Skeletal muscle cell (primary cell): Measurements from ENCODE around the gene DCBLD2.
"Not testable (repeated sequence)": the region's sequence is repeated elsewhere in the genome, so short reads cannot be mapped to it uniquely, and the experiment has no call there.

Source experiments
- DNase-seq: peaks from one replicate; pipeline ENCODE4 v3.0.0-alpha.2; 2010; ENCODE audit warnings: low read depth
- H3K4me3 ChIP-seq: 2 replicates; pipeline ENCODE4 v1.5.1; 2011; ENCODE audit warnings: low read depth, mild to moderate bottlenecking, control low read depth, low read length, moderate library complexity

The DCBLD2 gene

DNA sequence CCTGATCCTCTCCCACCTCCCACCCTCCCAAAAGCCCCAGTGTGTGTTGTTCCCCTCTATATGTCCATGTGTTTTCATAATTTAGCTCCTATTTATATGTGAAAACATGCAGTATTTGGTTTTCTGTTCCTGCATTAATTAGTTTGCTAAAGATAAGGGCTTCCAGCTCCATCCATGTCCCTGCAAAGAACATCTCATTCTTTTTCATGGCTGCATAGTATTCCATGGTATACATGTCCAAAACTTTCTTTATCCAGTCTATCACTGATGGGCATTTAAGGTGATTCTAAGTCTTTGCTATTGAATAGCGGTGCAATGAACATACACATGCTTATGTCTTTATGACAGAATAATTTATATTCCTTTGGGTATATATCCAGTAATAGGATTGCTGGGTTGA lies 53.4 kb downstream of the DCBLD2 start:
- DNase-seq: no peak
- H3K4me3 ChIP-seq: no peak overlapping the region

DNA sequence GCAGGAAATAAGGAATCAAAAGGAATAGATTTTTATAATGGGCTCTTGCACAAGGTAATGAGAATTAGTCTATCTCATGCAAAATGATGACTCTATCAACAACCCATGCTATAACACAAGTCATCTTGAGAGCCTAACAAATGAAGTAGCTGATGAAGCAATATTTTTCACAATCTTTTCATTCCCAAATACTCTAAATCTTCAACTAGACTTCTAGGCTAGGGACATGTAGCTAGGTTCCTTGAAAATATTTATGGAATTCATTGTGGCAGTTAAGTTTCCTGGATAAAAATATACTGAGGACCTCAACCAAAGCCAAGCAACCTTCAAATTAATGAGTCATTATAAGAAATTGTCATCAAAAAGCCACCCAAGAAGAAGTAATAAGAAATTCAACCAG lies 55.4 kb downstream of the DCBLD2 start:
- DNase-seq: no peak

DNA sequence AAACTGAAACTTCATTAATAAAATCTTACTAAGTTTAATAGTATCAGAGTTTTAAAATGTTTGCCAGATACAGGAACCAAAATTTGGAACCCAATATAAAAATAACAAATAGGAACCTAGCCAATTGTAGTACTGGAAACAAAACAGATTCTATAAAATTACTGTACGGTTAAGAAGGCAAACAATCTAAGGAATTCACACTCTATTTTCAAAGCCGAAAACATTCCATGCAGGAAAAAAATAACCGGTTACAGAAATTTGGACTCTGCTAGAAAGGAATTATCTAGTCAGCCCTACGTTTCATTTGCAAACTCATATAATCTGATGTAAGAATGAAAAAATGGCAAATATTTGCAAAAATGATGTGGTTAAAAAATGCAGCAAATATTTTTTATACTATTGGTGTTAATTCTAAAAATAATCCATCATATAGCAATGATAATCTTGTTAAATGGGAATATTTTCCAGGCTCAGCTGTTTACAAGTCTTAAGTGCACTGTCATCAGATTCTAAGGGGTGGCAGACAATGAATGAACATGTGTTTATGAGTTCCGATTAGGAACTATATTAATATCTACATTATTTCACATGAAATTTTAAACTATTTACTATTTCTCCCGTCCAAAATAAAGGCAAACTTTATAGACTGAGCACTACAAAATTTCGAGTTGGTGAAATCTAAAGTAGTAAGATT lies 58.1 kb downstream of the DCBLD2 start:
- H3K4me3 ChIP-seq: no peak overlapping the region
- no peak for DNase-seq

More for the DNA sequence above, 55.4 kb downstream of the DCBLD2 start:
- H3K4me3 ChIP-seq: no peak overlapping the region

DNA sequence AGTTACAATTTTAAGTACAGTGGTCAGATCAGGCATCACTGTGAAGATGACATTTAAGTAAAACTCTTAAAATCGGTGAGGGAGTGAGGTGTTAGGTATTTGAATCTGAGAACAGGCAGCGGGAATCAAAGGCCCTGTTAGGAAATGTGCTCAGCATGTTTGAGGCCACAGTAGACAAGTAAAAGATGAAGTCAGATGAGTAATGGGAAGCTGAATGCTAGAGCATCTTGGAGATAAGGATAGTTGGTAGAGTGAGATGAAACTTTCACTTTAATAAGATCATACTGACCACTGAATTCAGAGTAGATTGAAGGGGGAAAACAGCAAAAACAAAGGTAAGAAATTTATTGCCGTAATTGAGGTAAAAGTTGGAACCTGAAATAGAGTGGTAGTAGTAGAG lies 61.6 kb downstream of the DCBLD2 start:
- no peak for DNase-seq
- H3K4me3 ChIP-seq: no peak overlapping the region

DNA sequence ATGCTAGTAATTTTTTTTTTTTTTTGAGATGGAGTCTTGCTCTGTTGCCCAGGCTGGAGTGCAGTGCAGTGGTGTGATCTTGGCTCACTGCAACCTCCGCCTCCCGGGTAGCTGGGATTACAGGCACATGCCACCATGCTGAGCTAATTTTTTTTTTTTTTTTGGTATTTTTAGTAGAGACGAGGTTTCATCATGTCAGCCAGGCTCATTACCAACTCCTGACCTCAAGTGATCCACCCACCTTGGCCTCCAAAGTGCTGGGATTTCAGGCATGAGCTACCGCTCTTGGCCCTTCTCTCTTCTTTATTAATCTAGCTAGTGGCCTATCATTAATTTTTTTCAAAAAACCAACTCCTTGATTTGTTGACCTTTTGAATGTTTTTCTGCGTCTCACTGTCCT lies 70.4 kb downstream of the DCBLD2 start:
- not testable (repeated sequence) for DNase-seq, H3K4me3 ChIP-seq

DNA sequence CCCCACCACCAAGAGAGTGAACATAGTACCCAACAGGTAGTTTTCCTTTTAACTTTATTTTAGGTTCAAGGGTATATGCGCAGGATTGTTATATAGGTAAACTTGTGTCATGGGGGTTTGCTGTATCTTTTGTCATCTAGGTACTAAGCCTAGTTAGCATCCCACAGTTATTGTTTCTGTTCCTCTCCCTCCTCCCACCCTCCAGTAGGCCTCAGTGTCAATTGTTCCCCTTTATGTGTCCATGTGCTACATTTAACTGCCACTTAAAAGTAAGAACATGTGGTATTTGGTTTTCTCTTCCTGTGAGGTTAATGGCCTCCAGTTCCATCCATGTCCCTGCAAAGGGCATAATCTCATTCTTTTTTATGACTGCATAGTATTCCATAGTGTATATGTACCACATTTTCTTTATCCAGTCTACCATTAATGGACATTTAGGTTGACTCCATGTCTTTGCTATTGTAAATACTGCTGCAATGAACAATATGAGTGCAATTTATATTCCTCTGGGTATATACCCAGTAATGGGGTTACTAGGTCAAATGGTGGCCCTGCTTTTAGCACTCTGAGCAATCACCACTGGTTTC lies 72.2 kb downstream of the DCBLD2 start:
- no peak for DNase-seq
- H3K4me3 ChIP-seq: no peak overlapping the region

DNA sequence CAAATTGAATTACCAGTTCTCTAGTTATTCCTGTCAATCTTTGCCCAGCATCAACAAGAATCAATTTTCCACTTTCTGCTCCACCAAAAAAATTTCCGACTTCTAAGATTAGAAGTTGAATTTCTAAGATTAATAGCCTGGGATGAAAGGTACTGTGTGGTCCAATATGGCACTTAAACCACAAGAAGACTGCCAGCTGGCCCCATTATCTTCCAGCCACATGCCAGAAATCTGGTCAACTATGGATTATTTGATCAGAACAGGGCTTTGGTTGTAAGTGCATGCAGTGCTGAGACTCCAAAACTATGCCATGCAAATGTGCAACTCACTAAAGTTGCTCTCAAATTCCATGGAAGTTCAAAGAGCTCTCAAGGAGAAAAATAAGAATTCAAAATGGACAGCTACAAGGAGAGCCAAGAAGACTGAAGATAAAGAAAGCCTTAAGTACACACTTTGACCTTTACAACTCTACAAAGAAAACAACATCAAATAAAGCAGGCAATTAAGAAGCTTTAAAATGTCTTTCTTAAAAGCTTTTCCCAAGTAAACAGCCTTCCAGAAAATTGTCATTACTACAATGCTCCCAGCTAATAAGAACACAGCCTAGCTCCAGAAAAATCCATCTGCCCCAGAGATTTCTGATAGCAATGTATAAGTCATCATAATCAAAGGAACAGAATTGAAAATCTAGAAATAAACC lies 74.1 kb downstream of the DCBLD2 start:
- DNase-seq: no peak
- no peak overlapping the region for H3K4me3 ChIP-seq

DNA sequence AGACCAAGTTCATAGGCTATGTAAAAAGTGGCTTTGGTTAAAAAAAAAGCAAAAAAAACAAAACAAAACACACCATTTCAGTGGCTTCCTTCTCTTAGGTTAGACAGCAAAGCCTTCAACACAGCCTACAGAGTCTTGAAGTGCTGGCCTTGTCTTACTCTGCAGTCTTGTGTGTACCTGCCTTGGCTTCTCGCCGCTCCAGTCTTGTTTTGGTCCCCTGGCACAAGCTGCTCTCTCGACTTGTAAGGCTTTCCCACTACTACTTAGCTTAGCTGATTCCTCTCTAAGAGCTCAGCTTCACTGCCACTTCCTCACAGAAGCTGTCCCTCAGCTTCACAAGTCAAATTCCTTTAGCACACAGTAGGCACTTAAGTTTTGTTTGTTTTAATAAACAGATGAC lies 75.4 kb downstream of the DCBLD2 start:
- H3K4me3 ChIP-seq: no peak overlapping the region
- no peak for DNase-seq

DNA sequence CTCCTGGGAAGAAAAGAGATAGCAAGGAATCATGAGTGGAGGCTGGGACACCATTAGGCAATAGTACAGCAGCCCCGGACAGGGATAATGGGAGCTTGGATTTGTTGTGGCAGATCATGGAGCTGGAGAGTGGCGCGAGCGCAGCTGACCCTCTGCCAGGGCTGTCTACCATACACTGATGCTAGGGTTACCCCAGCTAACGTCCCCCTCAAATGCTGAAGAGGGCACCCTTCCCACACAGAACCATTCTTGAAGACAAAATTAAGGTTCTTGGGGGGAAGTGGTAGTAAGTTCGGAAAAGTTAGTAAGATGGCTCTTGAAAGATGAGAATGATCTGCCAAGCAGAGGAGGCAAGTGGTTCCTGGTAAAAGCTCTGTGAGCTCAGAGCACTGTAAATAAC lies 77.2 kb downstream of the DCBLD2 start:
- H3K4me3 ChIP-seq: no peak overlapping the region
- DNase-seq: no peak

DNA sequence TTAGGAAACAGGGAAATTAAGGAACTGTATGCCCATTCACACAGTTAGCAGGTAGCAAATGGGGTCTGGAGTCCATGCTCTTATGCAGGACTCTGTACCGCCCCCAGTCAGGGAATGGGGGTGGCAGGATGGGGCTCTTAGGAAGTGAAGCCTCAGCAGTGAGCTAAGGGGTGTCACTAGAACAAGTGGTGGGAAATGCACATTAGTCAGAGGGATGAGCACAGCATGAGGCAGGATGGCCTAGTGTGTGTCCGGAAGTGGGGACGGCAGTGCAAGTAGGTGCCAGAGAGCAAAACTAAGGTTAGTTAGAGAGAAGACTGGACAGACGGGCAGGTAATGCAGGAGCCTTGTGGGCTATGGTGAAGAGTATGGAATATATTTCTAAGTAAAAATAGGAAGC lies 77.7 kb downstream of the DCBLD2 start:
- DNase-seq: no peak
- no peak overlapping the region for H3K4me3 ChIP-seq

DNA sequence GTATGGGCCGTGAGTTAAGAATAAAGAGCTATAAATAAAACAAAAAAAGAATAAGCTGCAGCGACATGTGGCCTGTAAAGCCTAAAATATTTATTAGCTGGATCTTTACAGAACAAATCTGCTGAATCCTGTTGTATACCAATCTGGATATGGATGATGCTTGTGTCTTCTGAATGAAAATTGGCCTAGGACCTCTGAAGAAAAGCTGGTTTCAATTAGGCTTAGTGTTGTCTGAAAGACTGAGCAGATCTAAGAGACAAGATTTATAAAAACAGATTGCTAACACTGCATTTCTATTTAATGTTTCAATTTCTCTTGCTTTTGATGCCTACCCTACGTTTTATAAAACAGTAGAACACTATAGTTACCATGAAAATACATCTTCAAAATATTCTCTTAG lies 80.4 kb downstream of the DCBLD2 start:
- no peak for DNase-seq
- H3K4me3 ChIP-seq: no peak overlapping the region

DNA sequence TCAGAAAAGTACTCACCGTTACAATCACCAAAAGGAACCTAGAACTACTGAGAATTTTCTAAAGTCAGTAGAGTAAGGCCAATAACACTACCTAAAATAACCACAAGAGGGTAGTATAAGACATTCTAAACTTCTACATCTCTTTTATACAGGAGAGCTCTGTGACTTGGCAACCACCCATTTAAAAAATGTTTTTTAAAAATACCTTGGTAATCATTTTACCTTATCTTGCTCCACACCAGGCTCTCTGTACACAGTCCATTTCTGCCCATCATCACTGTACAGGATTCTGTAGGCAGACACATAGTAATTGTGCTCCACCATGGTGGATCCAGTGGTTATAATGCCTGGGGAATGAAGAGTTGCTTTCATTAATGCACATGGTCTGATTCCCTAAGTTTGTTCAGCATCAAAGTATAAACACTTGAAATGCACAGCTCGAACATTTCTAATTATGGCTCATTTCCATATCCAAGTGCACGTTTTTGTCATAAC lies 83.9 kb downstream of the DCBLD2 start:
- no peak for DNase-seq
- H3K4me3 ChIP-seq: no peak overlapping the region

DNA sequence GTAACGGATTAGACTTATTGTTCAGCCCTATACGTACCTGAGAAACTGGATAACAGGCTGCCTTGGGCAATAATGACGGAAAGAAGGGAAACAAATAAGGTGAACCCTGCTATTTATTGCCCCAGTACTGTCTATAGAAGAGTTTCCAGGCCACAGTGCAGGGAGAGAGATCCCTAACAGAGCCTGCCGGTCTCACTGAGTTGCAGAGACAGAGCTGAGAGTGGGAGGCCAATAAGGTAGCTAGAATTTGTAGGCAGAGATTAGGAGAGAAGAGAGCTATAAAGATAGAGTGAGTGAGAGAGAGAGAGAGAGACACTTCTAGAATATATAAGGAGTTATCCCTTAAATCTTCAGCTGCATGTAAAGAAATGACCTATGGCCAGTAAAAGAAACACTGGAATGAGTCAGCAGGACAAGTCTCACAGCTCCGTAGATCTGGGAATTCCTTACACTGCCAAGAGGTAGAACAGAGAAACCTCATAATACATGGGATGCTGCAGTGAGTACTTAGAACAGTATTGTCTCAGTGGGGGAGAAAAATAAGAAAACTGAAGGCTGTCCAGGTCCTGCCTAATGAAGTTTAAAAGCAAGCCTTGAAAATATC lies 86.6 kb downstream of the DCBLD2 start:
- H3K4me3 ChIP-seq: no peak overlapping the region
- DNase-seq: peak; percentile 87

DNA sequence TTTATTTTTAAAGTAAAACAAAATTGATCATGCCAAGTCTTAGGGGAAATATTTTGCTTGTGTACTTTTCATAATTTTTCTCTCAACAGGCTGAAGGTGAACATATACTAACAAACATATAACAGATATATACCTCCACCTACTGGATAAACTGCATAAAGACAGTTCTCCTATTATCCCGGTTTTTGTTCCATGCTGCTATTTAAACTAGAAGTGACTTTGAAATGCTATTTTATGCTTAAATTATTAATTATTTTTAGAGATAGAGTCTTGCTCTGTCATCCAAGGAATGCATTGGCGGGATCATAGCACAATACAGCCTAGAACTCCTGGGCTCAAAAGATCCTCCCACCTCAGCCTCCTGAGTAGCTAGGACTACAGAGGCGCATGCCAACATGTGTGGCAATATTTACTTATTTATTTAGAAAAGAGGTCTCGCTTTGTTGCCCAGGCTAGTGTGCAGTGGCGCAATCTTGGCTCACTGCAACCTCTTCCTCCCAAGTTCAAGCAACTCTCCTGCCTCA lies 88.6 kb downstream of the DCBLD2 start:
- no peak overlapping the region for H3K4me3 ChIP-seq
- no peak for DNase-seq

DNA sequence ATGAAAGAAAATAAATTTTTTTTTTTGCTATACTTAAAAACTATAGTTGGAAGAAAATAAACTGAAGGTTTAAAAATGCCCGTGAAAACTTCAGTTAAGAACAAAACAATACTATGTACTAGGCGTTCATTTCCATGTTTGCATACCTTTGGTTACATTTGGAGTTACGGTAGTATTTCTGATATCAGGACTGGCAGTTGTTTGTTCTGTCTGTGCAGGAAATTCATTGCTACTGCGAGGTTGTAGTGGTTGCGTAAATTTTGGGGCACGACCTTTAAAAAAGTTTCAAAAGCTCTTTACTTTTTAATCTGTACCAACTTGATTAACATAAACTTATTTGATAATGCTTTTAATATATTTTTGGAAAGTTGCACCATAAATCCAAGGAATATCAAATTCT lies 90.4 kb downstream of the DCBLD2 start:
- H3K4me3 ChIP-seq: no peak overlapping the region
- DNase-seq: no peak

DNA sequence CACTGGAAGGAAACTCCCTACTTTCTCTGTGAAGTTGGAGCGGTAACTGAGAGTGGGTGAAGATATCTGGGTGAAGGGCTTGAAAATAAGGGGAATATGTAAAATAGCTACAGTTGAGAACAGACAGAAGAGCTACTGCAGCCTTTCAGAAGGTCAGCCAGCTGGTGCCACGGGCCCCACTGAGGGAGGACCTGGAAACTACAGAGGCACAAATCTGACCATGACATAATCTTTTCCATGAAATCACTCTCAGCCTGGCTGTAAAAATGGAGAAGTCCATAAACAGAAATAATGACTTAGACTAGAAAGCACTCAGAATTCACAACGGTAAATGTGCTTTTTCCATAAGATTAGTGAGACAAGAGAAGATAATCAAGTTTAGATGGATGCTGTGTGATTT lies 91.9 kb downstream of the DCBLD2 start:
- no peak for DNase-seq
- no peak overlapping the region for H3K4me3 ChIP-seq

DNA sequence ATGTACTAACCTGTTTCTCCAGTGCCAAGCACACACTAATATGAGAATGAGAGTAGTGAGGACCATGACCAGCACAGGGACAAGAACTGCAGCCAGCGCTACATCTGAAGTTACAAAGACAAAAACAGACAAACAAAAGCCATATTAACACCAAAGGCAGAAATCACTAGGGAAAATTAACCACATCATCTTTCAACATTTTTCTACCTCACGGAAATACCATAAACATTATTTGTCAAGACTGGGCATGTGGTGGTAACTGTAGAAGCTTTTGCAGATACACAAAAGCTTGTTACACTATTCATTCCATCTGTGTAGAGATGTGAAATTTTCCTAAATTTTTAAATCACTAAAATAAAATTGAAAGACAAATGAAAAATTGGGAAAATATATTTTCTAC lies 93.4 kb downstream of the DCBLD2 start:
- no peak for DNase-seq
- no peak overlapping the region for H3K4me3 ChIP-seq

DNA sequence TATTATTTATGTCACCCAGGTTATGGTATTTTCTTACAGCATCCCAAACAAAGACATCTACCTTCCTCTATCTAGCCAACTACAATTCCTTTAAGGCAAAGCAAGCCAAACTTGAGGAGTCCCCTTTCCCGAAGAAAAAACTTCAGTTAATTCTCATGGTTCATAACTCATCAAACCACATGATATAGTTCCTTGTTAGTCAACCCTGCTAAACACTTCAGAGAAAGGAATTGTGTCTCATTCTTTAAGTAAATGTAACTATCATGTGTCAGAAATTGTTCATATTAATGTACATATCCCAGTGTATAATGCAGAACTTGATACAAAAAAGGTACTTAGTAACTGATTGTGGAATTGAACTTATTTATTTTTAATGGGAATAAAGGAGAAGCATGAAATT lies 93.9 kb downstream of the DCBLD2 start:
- DNase-seq: no peak

DNA sequence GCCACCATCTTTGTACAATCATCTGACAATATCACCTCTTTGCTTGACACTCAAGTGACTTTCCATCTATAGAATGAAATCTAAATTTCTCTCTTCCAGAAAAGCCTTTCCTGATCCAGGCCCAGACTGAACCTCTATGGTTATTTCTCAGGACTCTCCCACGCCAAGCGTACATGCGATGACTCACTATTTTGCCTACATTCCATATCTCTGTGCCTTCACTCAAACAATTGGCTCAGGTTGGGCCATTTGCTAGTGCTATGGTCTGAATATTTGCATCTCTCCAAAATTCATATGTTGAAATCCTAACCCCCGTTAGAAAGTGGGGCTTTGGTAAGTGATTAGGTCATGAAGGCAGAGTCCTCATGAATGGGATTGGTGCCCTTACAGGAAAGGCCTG lies 94.5 kb downstream of the DCBLD2 start:
- no peak for DNase-seq

More for the DNA sequence above, 93.9 kb downstream of the DCBLD2 start:
- no peak overlapping the region for H3K4me3 ChIP-seq

DNA sequence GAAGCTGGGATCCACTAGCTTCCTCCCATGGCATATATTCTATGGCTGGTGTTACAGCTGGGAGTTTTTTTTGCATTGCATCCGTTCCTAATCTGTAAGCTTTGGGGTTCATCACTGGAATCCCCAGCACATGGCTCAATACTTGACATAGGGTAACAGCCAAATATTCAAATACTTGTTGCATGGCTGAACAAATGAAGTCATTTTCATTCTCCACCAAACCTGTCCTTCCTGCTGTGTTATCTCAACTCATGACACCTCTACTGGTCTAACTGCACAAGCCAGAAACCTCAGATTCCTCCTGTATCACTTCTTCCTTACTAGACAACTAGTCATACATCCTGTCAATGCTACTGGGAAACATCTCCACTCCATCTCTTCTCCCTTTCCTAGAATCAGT lies 95.0 kb downstream of the DCBLD2 start:
- no peak overlapping the region for H3K4me3 ChIP-seq
- DNase-seq: no peak

More for the DNA sequence above, 94.5 kb downstream of the DCBLD2 start:
- H3K4me3 ChIP-seq: no peak overlapping the region
